Mucosa of descending colon (tissue), 3 donors: ENCODE measurements around the gene PRR15L. TPM values are rescaled to one million over a fixed set of nuclear protein-coding genes. Genes with fewer than 3 reads are reported as not detected.

Source experiments
- ATAC-seq: fragments of 200-7000 bp; cut with Tn5 transposase; one replicate; pipeline ENCODE4 v1.9.1; 2020; ENCODE audit warnings: mild to moderate bottlenecking, moderate library complexity
- DNase-seq, 3 donors: peaks; one replicate each; pipeline ENCODE4 v3.0.0-alpha.2; 2020
- H3K36me3 ChIP-seq: fragments of 200-600 bp; one replicate; pipeline ENCODE4 v1.8.0; 2021; ENCODE audit warnings: low read depth, mild to moderate bottlenecking
- H3K4me1 ChIP-seq: fragments of 200-600 bp; one replicate; pipeline ENCODE4 v1.8.0; 2021; ENCODE audit warnings: low read depth, mild to moderate bottlenecking
- H3K4me3 ChIP-seq: fragments of 200-600 bp; one replicate; pipeline ENCODE4 v1.8.0; 2021; ENCODE audit warnings: mild to moderate bottlenecking
- H3K9me3 ChIP-seq: fragments of 200-600 bp; one replicate; pipeline ENCODE4 v1.8.0; 2021; ENCODE audit warnings: mild to moderate bottlenecking
- intact Hi-C, 2 donors: fragments of 100-400 bp; cut with DNase I in 1 of 2; cut with micrococcal nuclease in 1 of 2; formaldehyde crosslinking; loops; one replicate each; pipeline versions ENCODE4 v1.11.0 to v1.11.1; 2022; cut with DNase I, micrococcal nuclease
- total RNA-seq, 3 donors: library from RNA; stranded (reverse); fragmentation: NEBNext Ultra II Directional in 2 of 3; extraction: Animal tissue kit (Norgen Biotek cat#: 25700) in 2 of 3; gene quantifications; one replicate each; pipeline versions ENCODE4 v1.2.1 to v1.2.4, GENCODE V29; 2021 to 2023
- TF ChIP-seq, protein P1 (sequence below): fragments of 200-600 bp; IDR thresholded peaks from one replicate; pipeline ENCODE4 v1.8.0; 2022; ENCODE audit warnings: antibody characterized with exemption, mild to moderate bottlenecking
- donor health status: DM: no; HTN: no; CAD: no; lungs with moderate emphysema.
- donor health status: DM: no; HTN: no; CAD: no.
- donor health status: DM: no; HTN: yes; CAD: no.

The PRR15L gene
- total RNA-seq, 3 donors from 2014 or later, result 101 to 347 (median 243) TPM

DNA sequence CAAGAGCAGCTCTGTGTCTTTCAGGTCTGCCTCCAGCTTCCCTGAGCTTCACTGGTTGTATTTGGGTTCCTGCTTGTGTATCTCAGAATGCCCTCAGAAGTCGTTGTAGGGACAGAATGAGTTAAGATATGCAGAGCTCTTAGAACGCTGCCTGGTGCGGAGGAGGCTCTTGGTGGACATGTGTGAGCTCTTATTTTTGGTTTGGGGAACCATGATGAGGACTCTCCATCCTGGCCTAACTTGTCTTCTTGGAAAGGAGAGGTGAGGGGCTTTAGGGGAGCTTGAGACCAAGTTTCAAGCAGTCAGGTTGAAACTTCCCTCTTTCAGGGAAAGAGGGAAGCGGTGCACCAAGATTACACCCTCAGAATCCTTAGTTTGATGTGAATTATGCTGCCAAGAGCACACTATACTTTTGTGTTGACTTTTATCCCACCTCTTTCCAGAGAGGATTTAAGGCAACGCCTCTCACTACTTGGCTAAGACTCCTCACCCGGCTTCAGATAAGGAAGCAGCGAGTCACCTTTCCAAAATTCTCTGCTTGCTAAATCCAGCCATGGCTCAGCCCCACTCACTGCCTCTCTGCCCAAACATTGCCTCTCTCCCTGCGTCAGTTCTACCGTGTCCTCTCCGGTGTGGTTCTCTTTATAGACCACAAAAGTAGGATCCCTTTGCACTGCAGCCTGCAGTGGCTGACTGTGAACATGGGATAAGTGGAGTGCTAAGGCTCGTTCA lies 26.0 kb upstream of the PRR15L start:
- Histone ChIP-seq H3K4me1 (no peaks in the 10 kb centered on the region), H3K4me3 (no peak overlapping the region), H3K9me3 (no peaks in the 10 kb centered on the region), H3K36me3 (peaks cover 3% of the 10 kb centered on the region)
- ATAC-seq, result no peak
- TF ChIP-seq, protein P1, sequence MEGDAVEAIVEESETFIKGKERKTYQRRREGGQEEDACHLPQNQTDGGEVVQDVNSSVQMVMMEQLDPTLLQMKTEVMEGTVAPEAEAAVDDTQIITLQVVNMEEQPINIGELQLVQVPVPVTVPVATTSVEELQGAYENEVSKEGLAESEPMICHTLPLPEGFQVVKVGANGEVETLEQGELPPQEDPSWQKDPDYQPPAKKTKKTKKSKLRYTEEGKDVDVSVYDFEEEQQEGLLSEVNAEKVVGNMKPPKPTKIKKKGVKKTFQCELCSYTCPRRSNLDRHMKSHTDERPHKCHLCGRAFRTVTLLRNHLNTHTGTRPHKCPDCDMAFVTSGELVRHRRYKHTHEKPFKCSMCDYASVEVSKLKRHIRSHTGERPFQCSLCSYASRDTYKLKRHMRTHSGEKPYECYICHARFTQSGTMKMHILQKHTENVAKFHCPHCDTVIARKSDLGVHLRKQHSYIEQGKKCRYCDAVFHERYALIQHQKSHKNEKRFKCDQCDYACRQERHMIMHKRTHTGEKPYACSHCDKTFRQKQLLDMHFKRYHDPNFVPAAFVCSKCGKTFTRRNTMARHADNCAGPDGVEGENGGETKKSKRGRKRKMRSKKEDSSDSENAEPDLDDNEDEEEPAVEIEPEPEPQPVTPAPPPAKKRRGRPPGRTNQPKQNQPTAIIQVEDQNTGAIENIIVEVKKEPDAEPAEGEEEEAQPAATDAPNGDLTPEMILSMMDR, result no peak
- intact Hi-C loops, result no loop called here
- DNase-seq, result no peak

DNA sequence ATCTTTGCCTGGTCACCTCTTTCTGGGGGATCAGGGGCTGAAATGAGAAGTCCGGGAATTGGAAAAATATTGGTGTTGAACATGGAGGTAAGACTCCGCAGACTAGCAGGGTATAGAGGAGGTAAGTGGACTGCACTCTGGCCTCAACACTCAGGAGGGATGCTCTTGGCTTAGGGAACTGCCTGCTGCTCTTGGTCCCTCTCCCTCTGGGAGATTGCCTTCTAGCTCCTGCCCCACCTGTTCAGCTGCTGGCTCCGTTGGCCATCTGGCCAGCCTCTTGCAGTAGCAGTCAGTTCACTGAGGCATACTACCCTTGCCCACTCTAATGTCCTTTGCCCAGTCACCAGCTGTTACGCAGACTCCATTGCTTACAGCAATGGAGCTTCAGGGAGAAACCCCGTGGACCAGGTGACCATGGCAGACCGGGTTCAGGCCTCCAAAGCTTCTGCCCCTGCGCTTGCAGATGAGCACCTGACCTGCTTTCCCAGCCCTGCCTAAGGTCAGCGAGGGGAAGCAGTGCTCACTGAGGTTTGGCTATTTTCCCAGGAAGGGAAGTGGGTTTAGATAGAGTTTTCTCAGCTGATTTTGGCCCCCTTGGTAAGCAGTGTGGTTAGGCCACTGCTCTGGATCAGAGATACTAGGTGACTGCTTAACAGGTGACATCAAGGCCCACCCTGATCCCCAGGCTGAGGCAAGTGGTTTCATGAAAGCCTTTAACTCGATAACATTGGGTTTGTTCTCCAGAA lies 25.1 kb upstream of the PRR15L start:
- no peaks in the 10 kb centered on the region for H3K4me1 ChIP-seq
- intact Hi-C loops, result no loop called here
- no peak overlapping the region for H3K4me3 ChIP-seq
- peaks cover 3% of the 10 kb centered on the region for H3K36me3 ChIP-seq
- ATAC-seq (no peak), DNase-seq (no peak)
- TF ChIP-seq, protein P1, result no peak
- no peaks in the 10 kb centered on the region for H3K9me3 ChIP-seq

GRCh38 chr17:47982091-47982617 lies 24.5 kb upstream of the PRR15L start:
- ATAC-seq, result no peak
- intact Hi-C loops, result no loop called here

DNA sequence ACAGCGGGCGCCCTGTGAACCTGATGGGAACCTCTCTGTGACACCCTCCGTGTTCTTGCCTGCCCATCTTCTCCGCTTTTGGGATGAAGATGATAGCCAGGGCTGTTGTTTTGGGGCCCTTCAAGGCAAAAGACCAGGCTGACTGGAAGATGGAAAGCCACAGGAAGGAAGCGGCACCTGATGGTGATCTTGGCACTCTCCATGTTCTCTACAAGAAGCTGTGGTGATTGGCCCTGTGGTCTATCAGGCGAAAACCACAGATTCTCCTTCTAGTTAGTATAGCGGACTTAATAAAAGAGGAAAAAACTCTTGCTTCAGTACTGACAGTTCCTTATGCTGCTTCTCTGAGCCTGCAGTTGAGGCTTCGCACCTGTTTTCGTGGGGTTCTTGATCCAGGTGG lies 23.8 kb upstream of the PRR15L start:
- no peaks in the 10 kb centered on the region for H3K4me1 ChIP-seq
- H3K36me3 ChIP-seq, result peaks cover 6% of the 10 kb centered on the region
- intact Hi-C loops, result no loop called here
- no peaks in the 10 kb centered on the region for H3K9me3 ChIP-seq
- TF ChIP-seq, protein P1, result no peak
- no peak overlapping the region for H3K4me3 ChIP-seq
- ATAC-seq (no peak), DNase-seq (no peak)

More at GRCh38 chr17:47982091-47982617, 24.5 kb upstream of the PRR15L start:
- Histone ChIP-seq H3K4me3 (no peak overlapping the region), H3K4me1 (no peaks in the 10 kb centered on the region), H3K36me3 (peaks cover 6% of the 10 kb centered on the region), H3K9me3 (no peaks in the 10 kb centered on the region)
- no peak for DNase-seq
- TF ChIP-seq, protein P1, result no peak

GRCh38 chr17:47980541-47980940 lies 22.9 kb upstream of the PRR15L start:
- Histone ChIP-seq H3K9me3 (no peaks in the 10 kb centered on the region), H3K4me1 (no peaks in the 10 kb centered on the region), H3K36me3 (peaks cover 6% of the 10 kb centered on the region), H3K4me3 (no peak overlapping the region)
- DNase-seq (no peak), ATAC-seq (no peak)
- TF ChIP-seq, protein P1, result no peak
- intact Hi-C loops, result no loop called here
